Liver (tissue), 3 donors: Measurements from ENCODE around the gene GPD1.

Experiments
- EGR1 ChIP-seq, 2 donors: IDR thresholded peaks; 2 replicates each; pipeline ENCODE4 v1.6.1; 2016 to 2018; ENCODE audit warnings: antibody characterized with exemption in 2 of 2, low read depth in 2 of 2
- GABPA ChIP-seq, 2 donors: IDR thresholded peaks in 1 of 2; conservative IDR thresholded peaks in 1 of 2; 2 replicates each; pipeline ENCODE4 v1.6.1; 2016; ENCODE audit warnings: antibody characterized with exemption in 2 of 2, mild to moderate bottlenecking in 1 of 2, moderate library complexity in 1 of 2
- HNF4A ChIP-seq, 2 donors: conservative IDR thresholded peaks; 2 replicates each; pipeline ENCODE4 v1.6.1; 2016; ENCODE audit warnings: antibody characterized with exemption in 2 of 2, mild to moderate bottlenecking in 2 of 2
- RAD21 ChIP-seq, 2 donors: IDR thresholded peaks; 2 replicates each; pipeline ENCODE4 v1.6.1; 2016; ENCODE audit warnings: antibody characterized with exemption in 2 of 2, mild to moderate bottlenecking in 2 of 2
- RXRA ChIP-seq, 2 donors: IDR thresholded peaks; 2 replicates each; pipeline ENCODE4 v1.6.1; 2017 to 2018; ENCODE audit warnings: antibody characterized with exemption in 2 of 2, mild to moderate bottlenecking in 1 of 2
- SP1 ChIP-seq: IDR thresholded peaks from 2 replicates; pipeline ENCODE4 v1.6.1; 2018; ENCODE audit warnings: antibody characterized with exemption, mild to moderate bottlenecking
- TAF1 ChIP-seq: conservative IDR thresholded peaks from 2 replicates; pipeline ENCODE4 v1.6.1; 2016; ENCODE audit warnings: antibody characterized with exemption, mild to moderate bottlenecking
- YY1 ChIP-seq: IDR thresholded peaks from 2 replicates; pipeline ENCODE4 v1.6.1; 2016; ENCODE audit warnings: antibody characterized with exemption, mild to moderate bottlenecking
- TF ChIP-seq, protein P1 (sequence below): fragments of 150-350 bp; IDR thresholded peaks from 2 replicates; pipeline ENCODE4 v1.5.1; 2017; ENCODE audit warnings: improper control_type of control experiment, low read depth, low read length; ENCODE audit not compliant: missing input control
- TF ChIP-seq, protein P2 (sequence below): IDR thresholded peaks from 2 replicates; pipeline ENCODE4 v1.6.1; 2016; ENCODE audit warnings: antibody characterized with exemption, mild to moderate bottlenecking
- TF ChIP-seq, protein P3 (sequence below): IDR thresholded peaks from 2 replicates; pipeline ENCODE4 v1.6.1; 2016; ENCODE audit warnings: antibody characterized with exemption
- TF ChIP-seq, protein P4 (sequence below): IDR thresholded peaks from 2 replicates; pipeline ENCODE4 v1.6.1; 2016; ENCODE audit warnings: antibody characterized with exemption
- TF ChIP-seq, protein P5 (sequence below): IDR thresholded peaks from 2 replicates; pipeline ENCODE4 v1.6.1; 2016; ENCODE audit warnings: antibody characterized with exemption
- donor health status: healthy.
- donor health status: healthy.

DNA sequence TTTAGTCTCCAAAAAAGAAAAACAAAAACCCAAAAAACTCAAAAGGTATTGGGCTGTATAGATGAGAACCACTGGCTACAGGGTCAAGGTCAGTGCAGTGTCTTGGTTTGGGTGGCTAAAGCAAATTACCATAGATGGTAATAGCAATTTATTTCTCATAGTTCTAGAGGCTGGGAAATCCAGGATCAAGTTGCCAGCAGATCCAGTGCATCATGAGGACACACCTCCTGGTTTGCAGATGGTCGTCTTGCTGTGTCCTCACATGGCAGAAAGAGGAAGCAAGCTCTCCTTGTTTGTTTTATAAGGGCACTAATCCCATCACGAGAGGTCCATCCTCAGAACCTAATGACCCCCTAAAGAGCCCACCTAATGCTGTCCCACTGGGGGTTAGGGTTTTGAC is 19.4 kb downstream of the GPD1 start:
- TF ChIP-seq, protein P1, sequence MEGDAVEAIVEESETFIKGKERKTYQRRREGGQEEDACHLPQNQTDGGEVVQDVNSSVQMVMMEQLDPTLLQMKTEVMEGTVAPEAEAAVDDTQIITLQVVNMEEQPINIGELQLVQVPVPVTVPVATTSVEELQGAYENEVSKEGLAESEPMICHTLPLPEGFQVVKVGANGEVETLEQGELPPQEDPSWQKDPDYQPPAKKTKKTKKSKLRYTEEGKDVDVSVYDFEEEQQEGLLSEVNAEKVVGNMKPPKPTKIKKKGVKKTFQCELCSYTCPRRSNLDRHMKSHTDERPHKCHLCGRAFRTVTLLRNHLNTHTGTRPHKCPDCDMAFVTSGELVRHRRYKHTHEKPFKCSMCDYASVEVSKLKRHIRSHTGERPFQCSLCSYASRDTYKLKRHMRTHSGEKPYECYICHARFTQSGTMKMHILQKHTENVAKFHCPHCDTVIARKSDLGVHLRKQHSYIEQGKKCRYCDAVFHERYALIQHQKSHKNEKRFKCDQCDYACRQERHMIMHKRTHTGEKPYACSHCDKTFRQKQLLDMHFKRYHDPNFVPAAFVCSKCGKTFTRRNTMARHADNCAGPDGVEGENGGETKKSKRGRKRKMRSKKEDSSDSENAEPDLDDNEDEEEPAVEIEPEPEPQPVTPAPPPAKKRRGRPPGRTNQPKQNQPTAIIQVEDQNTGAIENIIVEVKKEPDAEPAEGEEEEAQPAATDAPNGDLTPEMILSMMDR: no peak
- TF ChIP-seq YY1 (no peak), HNF4A (conservative IDR thresholded peaks at IDR 0.05) (no peak), RXRA (IDR thresholded peaks at IDR 0.05) (no peak), RAD21 (IDR thresholded peaks at IDR 0.05) (no peak), SP1 (no peak), EGR1 (IDR thresholded peaks at IDR 0.05; ENCODE audit: low read depth in 2 of 2) (no peak), TAF1 (no peak), GABPA (IDR thresholded peaks at IDR 0.05 in 1 of 2, conservative IDR thresholded peaks at IDR 0.05 in 1 of 2) (no peak)
- TF ChIP-seq, protein P2, sequence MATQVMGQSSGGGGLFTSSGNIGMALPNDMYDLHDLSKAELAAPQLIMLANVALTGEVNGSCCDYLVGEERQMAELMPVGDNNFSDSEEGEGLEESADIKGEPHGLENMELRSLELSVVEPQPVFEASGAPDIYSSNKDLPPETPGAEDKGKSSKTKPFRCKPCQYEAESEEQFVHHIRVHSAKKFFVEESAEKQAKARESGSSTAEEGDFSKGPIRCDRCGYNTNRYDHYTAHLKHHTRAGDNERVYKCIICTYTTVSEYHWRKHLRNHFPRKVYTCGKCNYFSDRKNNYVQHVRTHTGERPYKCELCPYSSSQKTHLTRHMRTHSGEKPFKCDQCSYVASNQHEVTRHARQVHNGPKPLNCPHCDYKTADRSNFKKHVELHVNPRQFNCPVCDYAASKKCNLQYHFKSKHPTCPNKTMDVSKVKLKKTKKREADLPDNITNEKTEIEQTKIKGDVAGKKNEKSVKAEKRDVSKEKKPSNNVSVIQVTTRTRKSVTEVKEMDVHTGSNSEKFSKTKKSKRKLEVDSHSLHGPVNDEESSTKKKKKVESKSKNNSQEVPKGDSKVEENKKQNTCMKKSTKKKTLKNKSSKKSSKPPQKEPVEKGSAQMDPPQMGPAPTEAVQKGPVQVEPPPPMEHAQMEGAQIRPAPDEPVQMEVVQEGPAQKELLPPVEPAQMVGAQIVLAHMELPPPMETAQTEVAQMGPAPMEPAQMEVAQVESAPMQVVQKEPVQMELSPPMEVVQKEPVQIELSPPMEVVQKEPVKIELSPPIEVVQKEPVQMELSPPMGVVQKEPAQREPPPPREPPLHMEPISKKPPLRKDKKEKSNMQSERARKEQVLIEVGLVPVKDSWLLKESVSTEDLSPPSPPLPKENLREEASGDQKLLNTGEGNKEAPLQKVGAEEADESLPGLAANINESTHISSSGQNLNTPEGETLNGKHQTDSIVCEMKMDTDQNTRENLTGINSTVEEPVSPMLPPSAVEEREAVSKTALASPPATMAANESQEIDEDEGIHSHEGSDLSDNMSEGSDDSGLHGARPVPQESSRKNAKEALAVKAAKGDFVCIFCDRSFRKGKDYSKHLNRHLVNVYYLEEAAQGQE: no peak
- TF ChIP-seq, protein P3, sequence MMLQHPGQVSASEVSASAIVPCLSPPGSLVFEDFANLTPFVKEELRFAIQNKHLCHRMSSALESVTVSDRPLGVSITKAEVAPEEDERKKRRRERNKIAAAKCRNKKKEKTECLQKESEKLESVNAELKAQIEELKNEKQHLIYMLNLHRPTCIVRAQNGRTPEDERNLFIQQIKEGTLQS: no peak
- TF ChIP-seq, protein P4, sequence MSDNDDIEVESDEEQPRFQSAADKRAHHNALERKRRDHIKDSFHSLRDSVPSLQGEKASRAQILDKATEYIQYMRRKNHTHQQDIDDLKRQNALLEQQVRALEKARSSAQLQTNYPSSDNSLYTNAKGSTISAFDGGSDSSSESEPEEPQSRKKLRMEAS: no peak
- TF ChIP-seq, protein P5, sequence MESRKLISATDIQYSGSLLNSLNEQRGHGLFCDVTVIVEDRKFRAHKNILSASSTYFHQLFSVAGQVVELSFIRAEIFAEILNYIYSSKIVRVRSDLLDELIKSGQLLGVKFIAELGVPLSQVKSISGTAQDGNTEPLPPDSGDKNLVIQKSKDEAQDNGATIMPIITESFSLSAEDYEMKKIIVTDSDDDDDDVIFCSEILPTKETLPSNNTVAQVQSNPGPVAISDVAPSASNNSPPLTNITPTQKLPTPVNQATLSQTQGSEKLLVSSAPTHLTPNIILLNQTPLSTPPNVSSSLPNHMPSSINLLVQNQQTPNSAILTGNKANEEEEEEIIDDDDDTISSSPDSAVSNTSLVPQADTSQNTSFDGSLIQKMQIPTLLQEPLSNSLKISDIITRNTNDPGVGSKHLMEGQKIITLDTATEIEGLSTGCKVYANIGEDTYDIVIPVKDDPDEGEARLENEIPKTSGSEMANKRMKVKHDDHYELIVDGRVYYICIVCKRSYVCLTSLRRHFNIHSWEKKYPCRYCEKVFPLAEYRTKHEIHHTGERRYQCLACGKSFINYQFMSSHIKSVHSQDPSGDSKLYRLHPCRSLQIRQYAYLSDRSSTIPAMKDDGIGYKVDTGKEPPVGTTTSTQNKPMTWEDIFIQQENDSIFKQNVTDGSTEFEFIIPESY: no peak
